Measurements from ENCODE around the gene SLC8A3.

SLC8A3 gene

DNA sequence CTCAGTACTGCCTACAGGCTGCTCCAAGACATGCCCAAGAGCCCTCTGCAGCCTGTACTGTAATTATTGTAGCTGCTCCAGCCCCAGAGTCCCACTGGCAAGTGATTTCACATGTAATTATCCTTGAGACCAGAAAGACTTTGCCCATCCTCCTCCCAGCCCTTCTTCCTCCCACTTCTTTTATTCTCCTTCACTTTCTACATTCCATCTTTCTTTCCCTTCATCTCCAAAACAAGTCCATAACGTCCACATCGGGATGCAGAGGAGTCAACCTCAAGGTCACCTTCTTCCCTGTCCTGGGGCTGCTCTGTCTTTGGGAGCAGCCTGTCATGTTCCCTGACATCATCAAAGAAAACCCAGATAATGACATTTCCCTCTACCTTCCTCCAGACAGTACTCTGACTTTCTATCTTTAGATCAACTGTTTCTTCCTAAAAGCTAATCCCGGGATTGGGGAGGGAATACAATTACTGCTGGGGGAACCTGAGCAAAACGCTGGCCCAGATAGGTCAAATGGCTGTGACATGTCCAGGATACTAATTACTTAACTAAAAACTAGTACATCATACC is 39.1 kb downstream of the SLC8A3 start:
- Histone ChIP-seq H3K9me3 (ENCODE audit: control insufficient read depth in 2 of 2, low read length in 2 of 2) (no peaks in the 10 kb centered on the region), H3K9ac (ENCODE audit: low read depth in 1 of 2, low read length in 2 of 2) (no peak overlapping the region), H3K27me3 (ENCODE audit: control insufficient read depth in 2 of 2, insufficient read depth in 2 of 2, low read length in 2 of 2) (peaks cover 0 to 3% of the 10 kb centered on the region in 2 donors), H3K27ac (ENCODE audit: low read depth in 2 of 2, low read length in 2 of 2) (no peak overlapping the region), H3K4me3 (ENCODE audit: low read length in 2 of 2) (no peak overlapping the region), H3K4me1 (ENCODE audit: control insufficient read depth in 2 of 2, insufficient read depth in 2 of 2, low read length in 2 of 2) (no peaks in the 10 kb centered on the region), H3K36me3 (ENCODE audit: control insufficient read depth in 2 of 2, insufficient read depth in 2 of 2, low read length in 2 of 2) (no peaks in the 10 kb centered on the region)

DNA sequence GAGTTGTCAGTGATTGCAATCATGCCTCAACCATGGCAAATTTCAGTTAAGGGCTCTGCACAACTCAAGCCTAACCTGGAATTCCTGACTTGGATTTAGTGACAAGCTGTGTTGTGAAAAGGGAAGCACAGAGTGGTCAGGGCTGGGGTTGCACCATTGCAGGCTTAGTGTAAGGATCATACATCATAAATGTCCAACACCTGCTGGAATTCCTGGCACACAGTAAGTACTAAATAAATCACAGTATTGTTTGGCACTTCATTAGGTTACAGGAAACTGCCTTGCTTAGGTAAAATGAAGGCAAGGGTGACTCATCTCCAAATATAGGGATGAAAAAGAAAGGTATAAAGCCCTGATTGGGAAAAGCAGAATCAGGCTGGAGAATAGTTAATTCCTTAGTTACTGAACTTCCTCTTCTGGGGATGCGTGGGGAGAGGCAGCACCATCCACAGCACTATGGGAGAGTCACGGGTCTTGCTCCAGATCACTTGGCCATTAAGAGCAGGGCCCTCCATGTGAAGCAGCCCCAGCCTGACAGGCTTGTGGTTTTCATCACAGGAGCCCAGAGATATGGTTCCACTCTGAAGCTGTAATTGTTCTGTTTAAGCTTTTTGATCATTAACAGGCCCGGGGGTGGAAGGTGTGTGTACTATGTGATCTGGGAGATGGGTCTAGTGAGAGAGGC is 39.7 kb downstream of the SLC8A3 start:
- Histone ChIP-seq H3K36me3 (ENCODE audit: control insufficient read depth in 2 of 2, insufficient read depth in 2 of 2, low read length in 2 of 2) (no peaks in the 10 kb centered on the region), H3K4me1 (ENCODE audit: control insufficient read depth in 2 of 2, insufficient read depth in 2 of 2, low read length in 2 of 2) (no peaks in the 10 kb centered on the region), H3K9me3 (ENCODE audit: control insufficient read depth in 2 of 2, low read length in 2 of 2) (no peaks in the 10 kb centered on the region), H3K27ac (ENCODE audit: low read depth in 2 of 2, low read length in 2 of 2) (no peak overlapping the region), H3K27me3 (ENCODE audit: control insufficient read depth in 2 of 2, insufficient read depth in 2 of 2, low read length in 2 of 2) (peaks cover 0 to 3% of the 10 kb centered on the region in 2 donors), H3K9ac (ENCODE audit: low read depth in 1 of 2, low read length in 2 of 2) (no peak overlapping the region), H3K4me3 (ENCODE audit: low read length in 2 of 2) (no peak overlapping the region)

DNA sequence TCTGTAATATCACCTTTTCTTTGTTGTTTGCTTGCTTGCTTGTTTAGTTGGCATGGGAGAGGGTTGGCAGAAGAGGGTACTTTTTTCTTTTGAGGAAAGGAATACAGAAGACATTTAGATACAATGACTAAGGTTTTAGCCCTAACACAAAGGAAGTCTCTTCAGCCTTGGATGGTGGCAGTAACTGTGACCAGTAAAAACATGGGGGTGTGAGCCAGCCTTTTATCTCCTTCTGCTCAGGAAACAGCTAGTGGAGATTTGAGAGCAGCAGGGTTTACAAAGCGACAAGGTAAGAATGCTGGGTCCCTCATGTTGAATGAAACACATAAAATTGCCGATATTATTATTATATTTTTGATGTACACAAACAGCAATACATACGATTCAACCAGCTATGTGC is 40.4 kb downstream of the SLC8A3 start:
- Histone ChIP-seq H3K27ac (ENCODE audit: low read depth in 2 of 2, low read length in 2 of 2) (no peak overlapping the region), H3K9ac (ENCODE audit: low read depth in 1 of 2, low read length in 2 of 2) (no peak overlapping the region), H3K4me3 (ENCODE audit: low read length in 2 of 2) (no peak overlapping the region), H3K27me3 (ENCODE audit: control insufficient read depth in 2 of 2, insufficient read depth in 2 of 2, low read length in 2 of 2) (peaks cover 0 to 3% of the 10 kb centered on the region in 2 donors), H3K4me1 (ENCODE audit: control insufficient read depth in 2 of 2, insufficient read depth in 2 of 2, low read length in 2 of 2) (no peaks in the 10 kb centered on the region), H3K36me3 (ENCODE audit: control insufficient read depth in 2 of 2, insufficient read depth in 2 of 2, low read length in 2 of 2) (no peaks in the 10 kb centered on the region), H3K9me3 (ENCODE audit: control insufficient read depth in 2 of 2, low read length in 2 of 2) (no peaks in the 10 kb centered on the region)

DNA sequence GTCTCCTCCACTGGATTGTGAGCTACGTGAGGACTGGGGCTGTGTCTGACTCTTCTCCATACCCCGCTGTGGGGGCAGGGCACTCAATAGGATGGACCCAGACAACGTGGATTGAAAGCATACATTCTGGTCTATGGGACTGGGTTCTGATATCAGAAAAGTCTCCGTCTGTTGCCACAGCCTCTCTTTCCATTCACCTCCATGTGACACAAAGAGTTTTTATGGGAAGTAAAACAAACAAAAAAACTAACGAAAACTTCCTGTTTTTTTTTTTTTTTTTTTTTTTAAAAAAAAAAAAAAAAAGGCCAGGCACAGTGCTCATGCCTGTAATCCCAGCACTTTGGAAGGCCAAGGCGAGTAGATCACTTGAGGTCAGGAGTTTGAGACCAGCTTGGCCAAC is 44.7 kb downstream of the SLC8A3 start:
- no peaks in the 10 kb centered on the region for H3K4me1 ChIP-seq (ENCODE audit: control insufficient read depth in 2 of 2, insufficient read depth in 2 of 2, low read length in 2 of 2)
- no peaks in the 10 kb centered on the region for H3K9me3 ChIP-seq (ENCODE audit: control insufficient read depth in 2 of 2, low read length in 2 of 2)
- peaks cover 0 to 3% of the 10 kb centered on the region in 2 donors for H3K27me3 ChIP-seq (ENCODE audit: control insufficient read depth in 2 of 2, insufficient read depth in 2 of 2, low read length in 2 of 2)
- no peak overlapping the region for H3K4me3 ChIP-seq (ENCODE audit: low read length in 2 of 2)
- no peak overlapping the region for H3K27ac ChIP-seq (ENCODE audit: low read depth in 2 of 2, low read length in 2 of 2)
- no peak overlapping the region for H3K9ac ChIP-seq (ENCODE audit: low read depth in 1 of 2, low read length in 2 of 2)
- H3K36me3 ChIP-seq (ENCODE audit: control insufficient read depth in 2 of 2, insufficient read depth in 2 of 2, low read length in 2 of 2) = no peaks in the 10 kb centered on the region

DNA sequence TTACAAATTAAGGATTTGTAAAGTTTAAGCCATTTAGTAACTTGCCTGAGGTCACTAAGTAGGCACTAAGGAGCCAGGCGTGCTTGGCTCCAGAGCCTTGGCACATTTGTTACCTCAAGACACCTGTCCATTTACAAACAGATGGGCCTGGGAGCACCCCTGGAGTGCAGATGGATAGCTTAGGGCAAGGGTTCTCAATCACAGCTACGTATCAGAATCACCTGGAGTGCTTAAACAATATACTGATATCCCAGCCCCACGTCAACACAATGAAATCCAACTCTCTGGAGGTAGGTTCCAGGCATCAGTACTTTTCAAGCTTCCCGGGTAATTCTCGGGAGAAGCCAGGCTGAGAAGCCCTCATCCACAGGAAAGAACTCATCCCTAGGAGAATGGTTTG is 45.4 kb downstream of the SLC8A3 start:
- Histone ChIP-seq H3K9me3 (ENCODE audit: control insufficient read depth in 2 of 2, low read length in 2 of 2) (no peaks in the 10 kb centered on the region), H3K27ac (ENCODE audit: low read depth in 2 of 2, low read length in 2 of 2) (no peak overlapping the region), H3K4me3 (ENCODE audit: low read length in 2 of 2) (no peak overlapping the region), H3K9ac (ENCODE audit: low read depth in 1 of 2, low read length in 2 of 2) (no peak overlapping the region), H3K27me3 (ENCODE audit: control insufficient read depth in 2 of 2, insufficient read depth in 2 of 2, low read length in 2 of 2) (peaks cover 0 to 3% of the 10 kb centered on the region in 2 donors), H3K4me1 (ENCODE audit: control insufficient read depth in 2 of 2, insufficient read depth in 2 of 2, low read length in 2 of 2) (no peaks in the 10 kb centered on the region), H3K36me3 (ENCODE audit: control insufficient read depth in 2 of 2, insufficient read depth in 2 of 2, low read length in 2 of 2) (no peaks in the 10 kb centered on the region)

DNA sequence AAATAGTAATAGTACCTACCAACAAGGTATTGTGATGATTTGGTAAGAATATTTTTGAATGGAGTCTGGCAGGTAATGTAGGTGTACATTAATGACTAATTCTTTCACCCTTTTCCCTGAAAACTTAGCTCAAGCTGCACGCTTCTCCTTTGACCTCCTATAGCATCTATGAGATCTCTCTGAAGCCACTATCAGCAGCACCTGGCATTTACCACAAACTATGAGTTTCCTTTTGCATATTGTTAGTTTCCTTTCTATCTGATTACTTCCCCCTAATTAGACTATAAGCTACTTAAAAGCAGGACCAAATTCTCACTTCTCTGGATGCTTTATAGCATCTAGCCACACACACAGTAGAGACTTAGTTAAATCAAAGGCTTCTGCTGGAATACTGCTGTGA is 48.1 kb downstream of the SLC8A3 start:
- no peak overlapping the region for H3K4me3 ChIP-seq (ENCODE audit: low read length in 2 of 2)
- no peak overlapping the region for H3K9ac ChIP-seq (ENCODE audit: low read depth in 1 of 2, low read length in 2 of 2)
- H3K9me3 ChIP-seq (ENCODE audit: control insufficient read depth in 2 of 2, low read length in 2 of 2) = no peaks in the 10 kb centered on the region
- no peaks in the 10 kb centered on the region for H3K36me3 ChIP-seq (ENCODE audit: control insufficient read depth in 2 of 2, insufficient read depth in 2 of 2, low read length in 2 of 2)
- no peaks in the 10 kb centered on the region for H3K27me3 ChIP-seq (ENCODE audit: control insufficient read depth in 2 of 2, insufficient read depth in 2 of 2, low read length in 2 of 2)
- no peak overlapping the region for H3K27ac ChIP-seq (ENCODE audit: low read depth in 2 of 2, low read length in 2 of 2)
- no peaks in the 10 kb centered on the region for H3K4me1 ChIP-seq (ENCODE audit: control insufficient read depth in 2 of 2, insufficient read depth in 2 of 2, low read length in 2 of 2)

DNA sequence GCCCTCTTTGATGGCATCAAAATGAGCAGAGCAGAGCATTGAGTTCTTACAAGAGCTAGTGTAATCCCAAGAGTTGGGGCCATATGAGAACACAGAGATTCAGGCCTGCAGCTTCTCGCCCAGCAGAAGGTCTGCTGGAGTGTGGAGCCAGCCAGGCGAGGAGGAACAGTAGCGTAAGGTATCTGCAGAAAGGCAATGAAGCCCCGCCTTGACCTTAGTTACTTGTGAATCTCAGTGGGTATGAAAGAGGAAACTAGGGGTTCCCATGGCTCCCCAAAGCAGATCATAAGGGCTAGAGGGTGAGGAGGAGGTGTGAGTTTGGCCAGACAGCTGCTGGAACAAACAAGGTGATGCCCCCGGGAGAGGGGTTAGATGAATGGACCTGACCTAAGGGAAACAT is 49.4 kb downstream of the SLC8A3 start:
- Histone ChIP-seq H3K4me3 (ENCODE audit: low read length in 2 of 2) (no peak overlapping the region), H3K36me3 (ENCODE audit: control insufficient read depth in 2 of 2, insufficient read depth in 2 of 2, low read length in 2 of 2) (no peaks in the 10 kb centered on the region), H3K27ac (ENCODE audit: low read depth in 2 of 2, low read length in 2 of 2) (no peak overlapping the region), H3K4me1 (ENCODE audit: control insufficient read depth in 2 of 2, insufficient read depth in 2 of 2, low read length in 2 of 2) (no peaks in the 10 kb centered on the region), H3K9ac (ENCODE audit: low read depth in 1 of 2, low read length in 2 of 2) (no peak overlapping the region), H3K27me3 (ENCODE audit: control insufficient read depth in 2 of 2, insufficient read depth in 2 of 2, low read length in 2 of 2) (peaks cover 0 to 1% of the 10 kb centered on the region in 2 donors), H3K9me3 (ENCODE audit: control insufficient read depth in 2 of 2, low read length in 2 of 2) (no peaks in the 10 kb centered on the region)

DNA sequence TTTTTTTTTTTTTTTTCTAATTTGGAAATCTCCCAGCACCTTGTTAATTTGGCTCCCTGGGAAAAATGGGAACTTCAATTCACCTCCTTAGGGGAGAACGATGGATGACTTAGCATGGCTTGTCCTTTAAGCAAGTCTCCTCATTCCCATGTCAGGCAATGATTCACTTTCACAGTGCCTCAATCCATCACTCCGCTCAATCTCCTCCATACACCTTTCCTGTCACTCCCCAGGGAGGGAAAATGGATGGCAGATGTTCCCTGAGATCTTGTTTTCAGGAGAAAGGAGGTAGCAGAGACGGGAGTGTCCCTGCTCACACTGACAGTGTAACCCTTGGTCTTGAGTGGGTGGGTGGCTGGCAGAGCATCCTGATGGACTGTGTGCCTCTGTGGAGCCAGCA is 51.0 kb downstream of the SLC8A3 start:
- Histone ChIP-seq H3K27me3 (ENCODE audit: control insufficient read depth in 2 of 2, insufficient read depth in 2 of 2, low read length in 2 of 2) (peaks cover 0 to 2% of the 10 kb centered on the region in 2 donors), H3K27ac (ENCODE audit: low read depth in 2 of 2, low read length in 2 of 2) (no peak overlapping the region), H3K36me3 (ENCODE audit: control insufficient read depth in 2 of 2, insufficient read depth in 2 of 2, low read length in 2 of 2) (no peaks in the 10 kb centered on the region), H3K9me3 (ENCODE audit: control insufficient read depth in 2 of 2, low read length in 2 of 2) (no peaks in the 10 kb centered on the region), H3K9ac (ENCODE audit: low read depth in 1 of 2, low read length in 2 of 2) (no peak overlapping the region), H3K4me1 (ENCODE audit: control insufficient read depth in 2 of 2, insufficient read depth in 2 of 2, low read length in 2 of 2) (no peaks in the 10 kb centered on the region), H3K4me3 (ENCODE audit: low read length in 2 of 2) (no peak overlapping the region)

DNA sequence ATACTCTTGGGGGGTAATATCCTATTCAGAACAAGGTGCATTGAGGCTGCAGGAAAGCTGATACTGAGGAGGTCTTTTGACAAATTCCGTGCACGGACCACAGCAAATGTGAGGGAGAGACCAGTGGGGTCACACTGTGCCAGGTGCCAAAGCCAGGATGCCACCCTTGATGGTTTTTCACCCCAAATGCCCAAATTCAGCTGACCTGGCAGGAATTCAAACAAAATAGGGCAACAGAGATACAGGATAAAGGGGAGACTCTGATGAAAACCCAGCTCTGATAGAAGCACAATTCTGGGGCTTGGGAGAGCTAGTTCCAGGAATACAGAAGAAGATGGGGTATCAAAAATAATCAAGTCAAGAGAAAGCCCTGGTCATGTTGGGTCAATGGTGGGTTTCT is 55.3 kb downstream of the SLC8A3 start:
- Histone ChIP-seq H3K27me3 (ENCODE audit: control insufficient read depth in 2 of 2, insufficient read depth in 2 of 2, low read length in 2 of 2) (peaks cover 0 to 2% of the 10 kb centered on the region in 2 donors), H3K9me3 (ENCODE audit: control insufficient read depth in 2 of 2, low read length in 2 of 2) (no peaks in the 10 kb centered on the region), H3K4me3 (ENCODE audit: low read length in 2 of 2) (no peak overlapping the region), H3K9ac (ENCODE audit: low read depth in 1 of 2, low read length in 2 of 2) (no peak overlapping the region), H3K4me1 (ENCODE audit: control insufficient read depth in 2 of 2, insufficient read depth in 2 of 2, low read length in 2 of 2) (no peaks in the 10 kb centered on the region), H3K36me3 (ENCODE audit: control insufficient read depth in 2 of 2, insufficient read depth in 2 of 2, low read length in 2 of 2) (no peaks in the 10 kb centered on the region), H3K27ac (ENCODE audit: low read depth in 2 of 2, low read length in 2 of 2) (no peak overlapping the region)

DNA sequence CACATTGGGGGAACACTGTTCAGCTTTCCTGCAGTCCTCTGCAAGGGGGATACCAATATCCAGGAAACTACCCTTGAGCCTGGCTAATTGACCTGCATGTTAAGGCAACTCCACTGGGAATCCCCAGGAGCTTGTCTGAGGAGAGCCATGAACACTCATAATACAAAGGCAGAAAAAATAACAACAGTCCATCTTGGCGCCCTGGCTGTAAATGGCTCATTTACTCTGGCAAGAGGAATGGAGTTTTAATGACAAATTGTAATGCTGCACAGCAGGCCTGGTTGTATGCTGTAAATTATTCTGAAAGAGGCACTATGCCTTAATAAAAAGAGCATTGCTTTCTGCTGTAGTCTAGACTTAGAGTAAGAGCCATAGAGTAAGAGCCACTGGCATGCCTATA is 58.3 kb downstream of the SLC8A3 start:
- peaks cover 0 to 2% of the 10 kb centered on the region in 2 donors for H3K27me3 ChIP-seq (ENCODE audit: control insufficient read depth in 2 of 2, insufficient read depth in 2 of 2, low read length in 2 of 2)
- no peaks in the 10 kb centered on the region for H3K9me3 ChIP-seq (ENCODE audit: control insufficient read depth in 2 of 2, low read length in 2 of 2)
- no peak overlapping the region for H3K4me3 ChIP-seq (ENCODE audit: low read length in 2 of 2)
- no peak overlapping the region for H3K9ac ChIP-seq (ENCODE audit: low read depth in 1 of 2, low read length in 2 of 2)
- no peak overlapping the region for H3K27ac ChIP-seq (ENCODE audit: low read depth in 2 of 2, low read length in 2 of 2)
- no peaks in the 10 kb centered on the region for H3K36me3 ChIP-seq (ENCODE audit: control insufficient read depth in 2 of 2, insufficient read depth in 2 of 2, low read length in 2 of 2)
- H3K4me1 ChIP-seq (ENCODE audit: control insufficient read depth in 2 of 2, insufficient read depth in 2 of 2, low read length in 2 of 2) = no peaks in the 10 kb centered on the region
